K562 (cell line): ENCODE results near the gene CD55. TPM values are rescaled to one million over a fixed set of nuclear protein-coding genes. Genes with fewer than 3 reads are reported as not detected.

Experiments used
- ATAC-seq: fragments of 200-7000 bp; cut with Tn5 transposase; 3 replicates; pipeline ENCODE4 v1.9.1; 2020; ENCODE audit warnings: moderate library complexity
- BruUV-seq: library from RNA; stranded (reverse); fragments of 400-500 nt; replicated peaks from 2 replicates; lab custom pipeline; 2021; lab: Mats Ljungman, UMichigan
- CTCF ChIA-PET: fragments of 300-600 bp; formaldehyde crosslinking; extraction: SDS; loops from one replicate; lab custom pipeline; 2021; ENCODE audit warnings: low intra/inter-chr PET ratio; lab: Yijun Ruan, JAX
- POLR2A ChIA-PET: fragments of 300-600, 350-650 bp; sonication (Branson Sonifier 250); formaldehyde crosslinking; extraction: SDS; loops from one replicate; lab custom pipeline; 2021; ENCODE audit warnings: antibody characterized with exemption, inconsistent platforms; lab: Yijun Ruan, JAX
- DNase-seq, 4 experiments: peaks; one replicate each; pipeline versions ENCODE4 v3.0.0 to v3.0.0-alpha.2; 2011 to 2018; ENCODE audit warnings: low spot score in 3 of 4, mixed read lengths in 3 of 4; ENCODE audit errors: extremely low read depth in 1 of 4
- FAIRE-seq: peaks from 2 replicates; lab custom pipeline; 2011; peaks lifted over from hg19 to GRCh38; lab: Jason Lieb, UNC
- H2AFZ ChIP-seq: 2 replicates; pipeline ENCODE4 v1.6.0; 2011; ENCODE audit warnings: low read depth, low read length, control low read depth, inconsistent platforms
- H3K27ac ChIP-seq: fragments of 200-600 bp; 3 replicates; pipeline ENCODE4 v1.8.0; 2011; ENCODE audit warnings: low read depth, mild to moderate bottlenecking, control low read depth, inconsistent platforms, low read length, moderate library complexity, mixed read lengths; ENCODE audit errors: extremely low read depth
- H3K27me3 ChIP-seq, 2 experiments: fragments of 300-600 bp in 1 of 2; 2 replicates in 1 of 2; 3 replicates in 1 of 2; pipeline versions ENCODE4 v1.6.0 to v1.8.0; 2011; ENCODE audit warnings: inconsistent platforms in 2 of 2, low read length in 2 of 2, mild to moderate bottlenecking in 1 of 2, mixed read lengths in 1 of 2, moderate library complexity in 1 of 2; ENCODE audit not compliant: control insufficient read depth in 2 of 2, insufficient read depth in 2 of 2
- H3K36me3 ChIP-seq: fragments of 300-600 bp; 3 replicates; pipeline ENCODE4 v1.8.0; 2011; ENCODE audit warnings: mild to moderate bottlenecking, low read length, inconsistent platforms; ENCODE audit not compliant: control insufficient read depth, insufficient read depth
- H3K4me1 ChIP-seq, 2 experiments: fragments of 200-600 bp in 1 of 2; replicated peaks in 1 of 2; 2 replicates in 1 of 2; 3 replicates in 1 of 2; pipeline versions ENCODE4 v1.5.1 to v1.8.0; 2011; ENCODE audit warnings: inconsistent platforms in 2 of 2, low read length in 2 of 2, mild to moderate bottlenecking in 1 of 2, mixed read lengths in 1 of 2, moderate library complexity in 1 of 2; ENCODE audit not compliant: control insufficient read depth in 2 of 2, insufficient read depth in 2 of 2
- H3K4me2 ChIP-seq: 2 replicates; pipeline ENCODE4 v1.6.1; 2011; ENCODE audit warnings: low read length, control low read depth, inconsistent platforms, mixed read lengths; ENCODE audit not compliant: insufficient read depth
- H3K4me3 ChIP-seq: fragments of 200-600 bp; sonication (generic), shearing (Covaris generic); 2 replicates; pipeline ENCODE4 v1.5.1; 2016; ENCODE audit warnings: control low read depth, inconsistent platforms
- H3K79me2 ChIP-seq: fragments of 200-600 bp; 3 replicates; pipeline ENCODE4 v1.8.0; 2011; ENCODE audit warnings: low read length, inconsistent platforms; ENCODE audit not compliant: control insufficient read depth, insufficient read depth
- H3K9ac ChIP-seq, 2 experiments: 2 replicates each; pipeline versions ENCODE4 v1.6.0 to v1.6.1; 2011; ENCODE audit warnings: low read depth in 2 of 2, low read length in 2 of 2, control low read depth in 1 of 2, inconsistent platforms in 1 of 2, mild to moderate bottlenecking in 1 of 2, mixed read lengths in 1 of 2; ENCODE audit not compliant: insufficient read depth in 1 of 2
- H3K9me1 ChIP-seq: one replicate; pipeline ENCODE4 v1.6.0; 2011; ENCODE audit warnings: inconsistent platforms, mild to moderate bottlenecking, low read length, moderate library complexity; ENCODE audit not compliant: control insufficient read depth, insufficient read depth
- H3K9me3 ChIP-seq: replicated peaks from 2 replicates; pipeline ENCODE4 v1.5.1; 2011; ENCODE audit warnings: low read depth, low read length, inconsistent platforms; ENCODE audit not compliant: control insufficient read depth, insufficient read depth
- H4K20me1 ChIP-seq: replicated peaks from 2 replicates; pipeline ENCODE4 v1.6.1; 2011; ENCODE audit warnings: low read length, inconsistent platforms, mixed read lengths; ENCODE audit not compliant: control insufficient read depth, insufficient read depth
- ARID2 ChIP-seq: fragments of 450-650 bp; IDR thresholded peaks from 2 replicates; pipeline ENCODE4 v1.6.1; 2017; ENCODE audit warnings: antibody characterized with exemption, mild to moderate bottlenecking
- BRF1 ChIP-seq: IDR thresholded peaks from 3 replicates; pipeline ENCODE4 v1.6.1; 2011; ENCODE audit warnings: borderline replicate concordance, mild to moderate bottlenecking; ENCODE audit not compliant: insufficient read length; ENCODE audit errors: extremely low read depth
- CAMTA2 ChIP-seq: fragments of 250-450 bp; sonication (Bioruptor Pico); conservative IDR thresholded peaks from 2 replicates; pipeline ENCODE4 v1.5.1; 2022
- DNMT1 ChIP-seq: fragments of 450-650 bp; IDR thresholded peaks from 2 replicates; pipeline ENCODE4 v1.6.1; 2016; ENCODE audit warnings: antibody characterized with exemption, mild to moderate bottlenecking
- NFE2 ChIP-seq: IDR thresholded peaks from 2 replicates; pipeline ENCODE4 v1.6.1; 2014; ENCODE audit warnings: antibody characterized with exemption, low read depth
- RBM25 ChIP-seq: fragments of 200-400 bp; formaldehyde crosslinking; IDR thresholded peaks from 2 replicates; pipeline ENCODE4 v1.6.1; 2018; ENCODE audit warnings: low read length, low read depth, moderate library complexity; ENCODE audit not compliant: severe bottlenecking
- SMC3 ChIP-seq: conservative IDR thresholded peaks from 2 replicates; pipeline ENCODE4 v1.6.1; 2011; ENCODE audit warnings: low read depth, low read length, improper control_type of control experiment; ENCODE audit not compliant: insufficient read depth
- SREBF1 ChIP-seq: fragments of 150-350 bp; IDR thresholded peaks from 2 replicates; pipeline ENCODE4 v1.6.1; 2014; ENCODE audit warnings: antibody characterized with exemption, low read depth, low read length, borderline replicate concordance
- ZFPM2 ChIP-seq: fragments of 250-450 bp; sonication (Bioruptor Pico); IDR thresholded peaks from 2 replicates; pipeline ENCODE4 v1.5.1; 2022; ENCODE audit warnings: mild to moderate bottlenecking
- ZNF140 ChIP-seq: fragments of 250-450 bp; sonication (Bioruptor Pico); IDR thresholded peaks from 2 replicates; pipeline ENCODE4 v1.8.0; 2021; ENCODE audit warnings: moderate library complexity, mild to moderate bottlenecking, inconsistent platforms
- WGBS: fragments of 100-300 bp; shearing (Covaris generic); methylation state at CpG from one replicate; pipeline ENCODE4 v1.1.6; 2016; ENCODE audit warnings: low coverage, mixed read lengths; ENCODE audit not compliant: insufficient coverage; ENCODE audit errors: missing lambda C conversion rate; 5-methylcytosine and 5-hydroxymethylcytosine counted together
- in situ Hi-C: fragments of 300-500 bp; cut with MboI; formaldehyde crosslinking; loops from 4 replicates; pipeline ENCODE4 v1.15.0; 2018; ENCODE audit warnings: inconsistent platforms, mixed read lengths
- intact Hi-C: fragments of 100-400 bp; cut with micrococcal nuclease; formaldehyde crosslinking; loops from 2 replicates; pipeline ENCODE4 v1.14.2; 2022
- polyA plus RNA-seq, 8 experiments: library from polyadenylated mRNA; depleted of rRNA in 4 of 8; stranded (reverse) in 5 of 8; unstranded in 3 of 8; fragments of >200 nt; fragmentation: Nextera tagmentation in 2 of 8; fragmentation: Illumina TruSeq in 1 of 8; extraction: Ambion mirVana in 2 of 8; extraction: Trizol in 1 of 8; gene quantifications; 2 replicates each; pipeline versions ENCODE4 v1.2.1 to v1.2.3, GENCODE V29; 2011 to 2014; ENCODE audit warnings: inconsistent platforms in 1 of 8, missing spikeins in 1 of 8
- total RNA-seq, 7 experiments: library from RNA; depleted of rRNA in 6 of 7; stranded (reverse); fragments of >200 nt in 6 of 7; fragmentation: Illumina TruSeq in 2 of 7; extraction: Trizol in 2 of 7; gene quantifications; 2 replicates each; pipeline versions ENCODE4 v1.2.1 to v1.2.3, GENCODE V29; 2011 to 2021; ENCODE audit warnings: low replicate concordance in 1 of 7
- TF ChIP-seq, protein P1 (sequence below): fragments of 250-450 bp; sonication (Bioruptor Pico); IDR thresholded peaks from 2 replicates; pipeline ENCODE4 v1.4.0; 2020; ENCODE audit warnings: mild to moderate bottlenecking, moderate library complexity
- TF ChIP-seq, protein P2 (sequence below): sonication (generic); formaldehyde crosslinking; IDR thresholded peaks from 2 replicates; pipeline ENCODE4 v1.9.0; 2022; ENCODE audit warnings: mild to moderate bottlenecking, missing genetic modification reagents
- TF ChIP-seq, protein P3 (sequence below): fragments of 250-450 bp; sonication (Bioruptor Pico); IDR thresholded peaks from 2 replicates; pipeline ENCODE4 v1.4.0; 2020; ENCODE audit warnings: mild to moderate bottlenecking

The CD55 gene
- total and polyA plus RNA-seq, 9 of the 15 experiments (the other 6 are each of a cell fraction or from before 2014, with no cell fraction given), result 17.7 to 150 (median 97.0) TPM

DNA sequence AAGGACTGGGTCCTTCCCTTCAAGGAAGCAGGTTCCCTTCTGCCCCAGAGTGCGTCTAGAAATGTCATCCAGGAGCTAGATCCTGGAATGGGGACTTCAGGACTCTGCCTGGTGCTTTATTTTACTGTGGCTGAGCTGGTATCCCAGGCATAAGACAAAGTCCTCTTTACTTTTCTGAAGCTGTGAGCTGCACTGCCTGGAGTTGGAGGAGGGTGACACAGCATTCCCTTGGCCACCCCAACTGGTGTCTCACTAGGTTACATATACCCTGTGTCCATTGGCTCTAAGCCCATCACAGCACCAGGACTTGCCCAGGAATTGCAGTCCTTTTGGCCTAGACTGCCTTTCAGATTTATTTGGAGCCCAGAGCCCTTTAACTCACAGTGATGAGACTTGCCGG, 41.8 kb upstream of the CD55 start:
- Histone ChIP-seq H3K4me1 (no peaks in the 10 kb centered on the region; a peak in 1 of 5 replicates), H3K9ac (no peak overlapping the region), H3K27ac (no peak overlapping the region), H3K9me3 (no peaks in the 10 kb centered on the region), H2AFZ (no peak overlapping the region), H3K4me3 (no peak overlapping the region), H4K20me1 (no peaks in the 10 kb centered on the region), H3K4me2 (no peak overlapping the region), H3K79me2 (no peaks in the 10 kb centered on the region), H3K36me3 (no peaks in the 10 kb centered on the region), H3K9me1 (no peaks in the 10 kb centered on the region), H3K27me3 (no peaks in the 10 kb centered on the region)
- DNase-seq (no peak), FAIRE-seq (no peak), ATAC-seq (no peak)
- in situ Hi-C loops (no loop called here), intact Hi-C loops (no loop called here)
- no TSS peak for BruUV-seq
- POLR2A ChIA-PET, result no interaction called here
- TF ChIP-seq CAMTA2 (CRISPR knock-in tag) (no peak), NFE2 (peak; percentile 54; the same call in 1 of the 2 replicates)
- CTCF ChIA-PET, result no interaction called here
- 79% methylated on average over 2 of the region's 2 CpGs for WGBS

DNA sequence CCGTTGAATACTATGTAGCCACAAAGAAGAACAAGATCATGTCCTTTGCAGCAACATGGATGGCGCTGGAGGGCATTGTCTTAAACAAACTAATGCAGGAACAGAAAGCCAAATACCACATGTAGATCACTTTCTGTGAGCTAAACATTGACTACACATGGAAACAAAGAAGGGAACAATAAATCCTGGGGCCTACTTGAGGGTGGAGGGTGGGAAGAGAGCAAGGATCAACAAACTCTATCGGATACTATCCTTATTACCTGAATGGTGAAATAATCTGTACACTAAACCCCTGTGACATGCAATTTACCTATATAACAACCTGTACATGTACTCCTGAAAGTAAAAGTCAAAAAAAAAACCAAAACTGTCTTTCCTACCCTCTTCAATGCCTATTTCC, 40.8 kb upstream of the CD55 start:
- FAIRE-seq (no peak), DNase-seq (no peak), ATAC-seq (no peak)
- Histone ChIP-seq H3K4me2 (no peak overlapping the region), H3K9me1 (no peaks in the 10 kb centered on the region), H3K79me2 (no peaks in the 10 kb centered on the region), H3K9me3 (no peaks in the 10 kb centered on the region), H2AFZ (no peak overlapping the region), H4K20me1 (no peaks in the 10 kb centered on the region), H3K4me1 (no peaks in the 10 kb centered on the region; a peak in 1 of 5 replicates), H3K4me3 (no peak overlapping the region), H3K9ac (no peak overlapping the region), H3K36me3 (no peaks in the 10 kb centered on the region), H3K27me3 (no peaks in the 10 kb centered on the region), H3K27ac (no peak overlapping the region)
- TF ChIP-seq, protein P1, sequence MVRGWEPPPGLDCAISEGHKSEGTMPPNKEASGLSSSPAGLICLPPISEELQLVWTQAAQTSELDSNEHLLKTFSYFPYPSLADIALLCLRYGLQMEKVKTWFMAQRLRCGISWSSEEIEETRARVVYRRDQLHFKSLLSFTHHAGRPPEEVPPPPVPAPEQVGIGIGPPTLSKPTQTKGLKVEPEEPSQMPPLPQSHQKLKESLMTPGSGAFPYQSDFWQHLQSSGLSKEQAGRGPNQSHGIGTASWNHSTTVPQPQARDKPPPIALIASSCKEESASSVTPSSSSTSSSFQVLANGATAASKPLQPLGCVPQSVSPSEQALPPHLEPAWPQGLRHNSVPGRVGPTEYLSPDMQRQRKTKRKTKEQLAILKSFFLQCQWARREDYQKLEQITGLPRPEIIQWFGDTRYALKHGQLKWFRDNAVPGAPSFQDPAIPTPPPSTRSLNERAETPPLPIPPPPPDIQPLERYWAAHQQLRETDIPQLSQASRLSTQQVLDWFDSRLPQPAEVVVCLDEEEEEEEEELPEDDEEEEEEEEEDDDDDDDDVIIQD, result no peak
- TF ChIP-seq RBM25 (no peak), BRF1 (no peak), ZNF140 (CRISPR knock-in tag) (no peak), SREBF1 (no peak), ZFPM2 (no peak), DNMT1 (no peak), ARID2 (no peak), SMC3 (no peak)
- TF ChIP-seq, protein P2, sequence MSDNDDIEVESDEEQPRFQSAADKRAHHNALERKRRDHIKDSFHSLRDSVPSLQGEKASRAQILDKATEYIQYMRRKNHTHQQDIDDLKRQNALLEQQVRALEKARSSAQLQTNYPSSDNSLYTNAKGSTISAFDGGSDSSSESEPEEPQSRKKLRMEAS (CRISPR knock-in tag), result no peak
- TF ChIP-seq, protein P3, sequence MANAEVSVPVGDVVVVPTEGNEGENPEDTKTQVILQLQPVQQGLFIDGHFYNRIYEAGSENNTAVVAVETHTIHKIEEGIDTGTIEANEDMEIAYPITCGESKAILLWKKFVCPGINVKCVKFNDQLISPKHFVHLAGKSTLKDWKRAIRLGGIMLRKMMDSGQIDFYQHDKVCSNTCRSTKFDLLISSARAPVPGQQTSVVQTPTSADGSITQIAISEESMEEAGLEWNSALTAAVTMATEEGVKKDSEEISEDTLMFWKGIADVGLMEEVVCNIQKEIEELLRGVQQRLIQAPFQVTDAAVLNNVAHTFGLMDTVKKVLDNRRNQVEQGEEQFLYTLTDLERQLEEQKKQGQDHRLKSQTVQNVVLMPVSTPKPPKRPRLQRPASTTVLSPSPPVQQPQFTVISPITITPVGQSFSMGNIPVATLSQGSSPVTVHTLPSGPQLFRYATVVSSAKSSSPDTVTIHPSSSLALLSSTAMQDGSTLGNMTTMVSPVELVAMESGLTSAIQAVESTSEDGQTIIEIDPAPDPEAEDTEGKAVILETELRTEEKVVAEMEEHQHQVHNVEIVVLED, result no peak
- CTCF ChIA-PET, result no interaction called here
- BruUV-seq, result no TSS peak
- 53% methylated on average over 3 of the region's 3 CpGs for WGBS
- intact Hi-C loops, result no loop called here
- POLR2A ChIA-PET, result interaction anchor here (1.0 kb wide), 1 partner anchor 12 kb away, joined by 3 read pairs; no protein-coding TSS in a partner anchor
- in situ Hi-C loops, result no loop called here
